Hypothalamus (tissue), 51 donors: Measurements from ENCODE around the gene FHIT.

Experiments
- DNase-seq, 51 donors: peaks; one replicate each; lab custom pipeline; 2025; lab: John Stamatoyannopoulos, UW

Gene FHIT

GRCh38 chr3:60000311-60001105, 1250.7 kb downstream of the FHIT start:
- DNase-seq: no peak

DNA sequence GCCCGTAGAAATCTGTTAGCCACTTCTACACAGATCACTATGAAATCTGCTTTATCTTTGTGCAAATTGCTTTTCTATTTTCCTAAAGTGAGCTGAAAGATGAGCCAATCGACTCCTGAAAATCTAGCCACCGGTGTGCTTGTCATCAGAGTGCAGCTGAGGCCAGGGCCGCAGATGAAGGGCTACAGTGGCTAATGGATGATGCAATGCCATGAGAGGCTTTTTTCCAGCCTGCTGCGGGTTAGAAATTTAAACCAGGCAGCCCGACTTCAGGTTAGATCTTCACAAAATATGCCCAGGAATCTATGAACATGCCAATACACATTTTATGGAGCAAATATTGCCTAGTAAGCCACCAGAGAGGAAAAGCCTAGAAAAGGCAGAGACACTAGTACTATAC, 1253.2 kb downstream of the FHIT start:
- peak in 1 of 51 donors; percentile 2 for DNase-seq

GRCh38 chr3:59997583-59997982, 1253.7 kb downstream of the FHIT start:
- DNase-seq: no peak

GRCh38 chr3:59996056-59996455, 1255.2 kb downstream of the FHIT start:
- no peak for DNase-seq

DNA sequence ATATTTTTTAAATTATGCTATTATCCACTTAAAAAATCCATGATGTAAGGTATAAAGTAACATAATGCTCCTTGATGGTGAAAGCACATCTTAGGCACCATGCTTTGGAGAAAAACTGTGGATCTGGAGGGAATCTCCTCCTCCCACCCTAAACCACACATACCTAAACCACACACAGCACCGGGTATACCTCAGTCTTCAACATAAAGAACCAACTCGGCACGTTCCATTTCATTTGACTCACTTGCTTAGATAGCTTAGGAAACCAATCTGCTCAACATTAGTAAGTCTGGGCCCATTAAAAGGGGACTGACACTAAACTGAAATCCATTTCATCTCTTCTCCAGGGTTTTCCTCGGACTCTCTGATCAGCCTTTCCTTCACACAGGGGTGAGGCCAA, 1255.7 kb downstream of the FHIT start:
- DNase-seq: no peak

- no peak for DNase-seq
These were observed 1256.4 kb downstream of the FHIT start for GRCh38 chr3:59994732-59995304.

- DNase-seq: no peak
These were observed 1258.7 kb downstream of the FHIT start for GRCh38 chr3:59992578-59992977.

- no peak for DNase-seq
These were observed 1260.3 kb downstream of the FHIT start for GRCh38 chr3:59990915-59991314.

DNA sequence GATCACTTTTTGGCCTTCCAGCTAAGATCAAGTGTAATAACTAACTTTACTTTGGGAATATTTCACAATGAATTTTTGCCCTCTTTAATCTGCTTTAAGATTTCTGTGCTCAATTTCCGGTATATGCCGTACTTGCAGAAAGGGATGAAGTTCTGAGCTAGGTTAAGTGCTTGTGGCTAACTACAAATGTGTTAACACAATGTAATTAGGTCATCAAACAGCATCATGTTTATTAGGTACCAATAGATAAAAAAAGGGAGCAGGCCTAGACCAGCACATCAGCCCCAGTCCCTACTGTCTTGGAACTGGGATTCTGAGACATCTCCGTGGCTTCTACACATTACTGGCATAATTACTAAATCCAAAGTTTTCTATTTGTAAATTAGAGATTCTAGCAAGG, 1268.7 kb downstream of the FHIT start:
- DNase-seq: no peak

- DNase-seq: no peak
These were observed 1269.9 kb downstream of the FHIT start for GRCh38 chr3:59981377-59981776.

DNA sequence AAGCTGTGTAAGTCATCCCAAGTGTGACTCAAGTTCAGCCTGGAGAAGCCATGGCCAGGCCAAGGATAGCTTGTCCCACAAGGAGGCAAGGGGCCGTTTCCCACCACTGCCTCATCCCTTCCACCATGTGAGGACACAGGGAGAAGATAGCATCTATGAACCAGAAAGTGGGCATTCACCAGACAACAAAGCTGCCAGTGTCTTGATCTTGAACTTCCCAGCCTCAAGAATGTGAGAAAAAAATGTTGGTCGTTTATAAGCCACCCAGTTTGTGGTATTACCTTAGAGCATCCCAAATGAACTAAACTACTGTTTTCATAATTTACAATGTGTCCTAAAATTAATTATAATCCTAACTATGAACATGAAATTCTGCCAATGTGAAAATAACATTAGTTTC, 1270.7 kb downstream of the FHIT start:
- no peak for DNase-seq

DNA sequence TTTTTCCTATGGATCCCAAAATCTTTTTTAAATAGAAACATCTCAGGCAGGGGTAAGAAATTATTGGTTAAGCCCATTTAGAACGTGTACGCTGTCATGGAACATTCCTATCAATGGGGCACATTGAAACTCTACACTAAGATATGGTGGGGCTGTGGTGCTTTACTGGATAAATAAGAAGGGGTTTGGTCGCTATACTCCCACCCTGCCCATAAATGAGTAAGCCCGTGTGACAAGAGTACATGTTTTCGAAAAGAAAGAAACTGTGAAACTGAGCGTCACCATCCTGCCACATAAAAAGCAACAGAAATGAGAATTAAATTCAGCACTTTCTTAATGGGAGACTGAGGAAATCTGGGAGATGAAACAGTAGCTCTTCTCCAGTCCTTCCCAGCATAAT, 1271.7 kb downstream of the FHIT start:
- DNase-seq: no peak

DNA sequence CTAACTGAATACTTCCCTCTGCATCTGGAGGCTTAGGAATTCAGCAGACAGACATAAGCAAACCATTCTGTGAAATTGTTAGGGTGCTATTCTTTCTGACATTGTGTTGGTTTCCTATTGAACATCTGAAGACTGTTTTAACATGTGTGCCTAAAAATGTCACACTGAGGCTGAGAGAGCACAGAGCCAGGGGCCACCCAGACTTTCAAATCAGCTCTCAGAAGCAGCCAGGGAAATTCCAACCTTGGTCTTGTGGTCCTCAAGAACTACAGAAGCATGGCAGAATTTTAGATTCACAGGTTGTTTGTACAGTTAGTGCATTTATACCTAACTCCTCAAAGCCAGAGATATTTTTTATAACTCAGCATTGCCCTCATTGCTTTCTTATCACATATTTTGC, 1272.3 kb downstream of the FHIT start:
- no peak for DNase-seq

- DNase-seq: no peak
These were observed 1280.5 kb downstream of the FHIT start for GRCh38 chr3:59970796-59971195.

DNA sequence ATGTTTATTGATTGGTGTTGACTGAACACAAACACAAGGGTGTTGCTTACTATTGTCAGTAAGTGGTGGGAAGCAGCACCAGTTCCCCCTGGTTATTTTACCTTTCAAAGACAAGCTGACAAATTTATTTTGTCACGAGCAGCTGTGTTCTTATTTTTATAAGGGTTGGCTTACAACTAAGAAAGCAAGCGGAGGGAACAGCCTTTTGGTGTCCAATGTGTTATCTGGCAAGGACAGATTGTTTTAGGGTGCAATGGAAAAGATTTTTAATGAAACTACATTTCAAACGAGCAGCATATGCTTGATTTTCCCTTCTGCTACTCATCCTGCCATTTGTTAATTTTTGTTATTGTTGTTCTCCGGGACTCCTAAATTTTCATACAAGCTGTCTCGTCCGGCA, 1280.9 kb downstream of the FHIT start:
- DNase-seq: no peak

GRCh38 chr3:59968513-59969045, 1282.7 kb downstream of the FHIT start:
- peak in 6 of 51 donors; percentile 2 to 18 (median 4) for DNase-seq

GRCh38 chr3:59963676-59964075, 1287.6 kb downstream of the FHIT start:
- no peak for DNase-seq

GRCh38 chr3:59957150-59957549, 1294.1 kb downstream of the FHIT start:
- DNase-seq: no peak

DNA sequence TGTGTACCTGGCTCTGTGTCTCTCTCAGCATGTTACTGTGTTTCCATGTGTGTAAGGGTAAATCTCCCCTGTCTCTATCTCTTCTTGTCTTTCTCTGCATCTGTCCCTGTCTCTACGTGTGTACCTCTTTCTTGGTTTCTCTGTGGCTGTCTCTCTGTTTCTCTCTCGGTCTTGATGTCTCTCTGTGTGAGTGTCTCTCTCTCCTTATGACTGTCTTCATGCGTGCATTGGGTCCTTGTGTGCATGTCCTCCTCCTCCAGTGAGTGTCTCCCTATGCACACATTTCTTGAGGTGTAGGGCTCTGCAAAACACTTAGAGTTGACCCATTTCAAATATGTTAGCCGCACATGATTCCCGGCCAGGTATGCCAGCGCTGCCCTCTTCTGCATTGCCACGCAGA, 1298.1 kb downstream of the FHIT start:
- no peak for DNase-seq

DNA sequence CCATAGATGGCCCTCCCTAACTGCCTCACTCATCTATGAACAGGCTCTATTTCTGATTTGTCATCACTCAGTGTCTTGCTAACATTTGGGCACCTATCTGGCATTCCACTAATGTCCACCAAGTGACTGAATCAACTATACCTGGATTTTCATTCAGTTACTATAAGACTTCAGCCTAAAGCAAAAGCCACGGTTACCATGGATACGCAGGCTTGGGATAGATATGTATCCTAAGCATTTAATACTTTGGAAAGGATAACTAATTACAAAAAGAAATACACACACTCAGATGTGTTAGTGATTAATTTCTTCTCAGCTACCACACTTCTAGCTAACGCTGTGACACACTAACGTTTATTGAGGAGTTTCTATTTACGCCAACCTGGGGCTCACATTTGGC, 1301.9 kb downstream of the FHIT start:
- no peak for DNase-seq

DNA sequence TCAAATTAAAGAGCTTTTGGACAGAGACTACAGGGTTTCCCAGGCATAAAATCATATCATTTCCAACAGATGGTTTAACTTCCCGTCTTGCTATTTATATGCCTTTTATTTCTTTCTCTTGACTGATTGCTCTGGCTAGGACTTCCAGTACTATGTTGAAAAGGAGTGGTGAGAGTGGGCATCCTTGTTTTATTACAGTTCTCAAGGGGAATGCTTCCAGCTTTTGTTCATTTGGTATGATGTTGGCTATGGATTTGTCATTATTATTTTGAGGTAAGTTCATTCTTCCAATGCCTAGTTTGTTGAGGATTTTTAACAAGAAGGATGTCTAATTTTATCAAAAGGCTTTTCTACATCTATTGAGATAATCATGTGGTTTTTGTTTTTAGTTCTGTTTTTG, 1304.9 kb downstream of the FHIT start:
- no peak for DNase-seq

GRCh38 chr3:59940718-59941117, 1310.5 kb downstream of the FHIT start:
- no peak for DNase-seq
